CD1c-positive myeloid dendritic cell (primary cell): ENCODE measurements around the gene TREH.

Source experiments
- DNase-seq: peaks from one replicate; pipeline ENCODE4 v3.0.0-alpha.2; 2016; ENCODE audit errors: extremely low spot score

Gene TREH

GRCh38 chr11:118646393-118646792 lies 33.1 kb downstream of the TREH start:
- DNase-seq: no peak

GRCh38 chr11:118645066-118645715 lies 34.3 kb downstream of the TREH start:
- no peak for DNase-seq

- DNase-seq: no peak
These were observed 35.0 kb downstream of the TREH start for GRCh38 chr11:118644496-118644895.

- DNase-seq: no peak
These were observed 35.5 kb downstream of the TREH start for GRCh38 chr11:118643995-118644345.

DNA sequence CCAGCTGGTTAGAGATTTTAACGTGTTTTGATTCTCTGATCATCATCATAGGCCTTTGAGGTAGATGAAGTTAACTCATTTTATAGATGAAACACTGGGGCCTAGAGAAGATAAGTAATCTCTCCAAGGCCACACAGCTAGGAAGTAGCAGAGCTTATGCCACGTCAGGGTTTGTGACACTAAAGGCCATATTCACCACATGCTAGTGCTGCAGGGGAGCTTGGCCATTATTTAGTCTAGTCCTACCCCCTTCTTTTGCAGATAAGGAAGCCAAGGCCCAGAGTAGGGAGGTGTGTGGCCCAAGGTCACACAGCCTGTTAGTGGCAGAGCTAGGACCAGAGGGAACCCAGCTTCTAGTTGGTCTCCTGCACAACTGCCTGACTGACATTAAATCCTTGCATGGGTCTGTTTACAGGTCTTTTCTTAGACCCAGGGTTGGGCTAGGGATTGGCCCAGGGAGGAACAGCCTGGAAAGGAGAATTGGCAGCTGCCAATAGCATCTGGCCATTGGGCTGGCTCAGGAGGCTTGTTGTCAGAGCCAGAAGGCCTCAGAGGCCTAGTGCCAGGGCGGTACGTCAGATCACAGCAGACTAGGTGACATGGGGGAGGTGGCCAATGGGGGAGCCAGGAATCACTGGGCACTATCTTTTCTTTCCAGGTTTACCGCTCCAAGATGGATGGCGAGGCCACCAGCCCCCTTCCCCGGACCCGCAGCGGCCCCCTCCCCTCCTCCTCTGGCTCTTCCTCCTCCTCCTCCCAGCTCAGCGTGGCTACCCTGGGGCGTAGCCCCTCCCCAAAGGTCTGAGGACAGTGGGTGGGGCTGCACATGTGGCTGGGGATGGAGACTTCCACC lies 36.1 kb downstream of the TREH start:
- DNase-seq: no peak

DNA sequence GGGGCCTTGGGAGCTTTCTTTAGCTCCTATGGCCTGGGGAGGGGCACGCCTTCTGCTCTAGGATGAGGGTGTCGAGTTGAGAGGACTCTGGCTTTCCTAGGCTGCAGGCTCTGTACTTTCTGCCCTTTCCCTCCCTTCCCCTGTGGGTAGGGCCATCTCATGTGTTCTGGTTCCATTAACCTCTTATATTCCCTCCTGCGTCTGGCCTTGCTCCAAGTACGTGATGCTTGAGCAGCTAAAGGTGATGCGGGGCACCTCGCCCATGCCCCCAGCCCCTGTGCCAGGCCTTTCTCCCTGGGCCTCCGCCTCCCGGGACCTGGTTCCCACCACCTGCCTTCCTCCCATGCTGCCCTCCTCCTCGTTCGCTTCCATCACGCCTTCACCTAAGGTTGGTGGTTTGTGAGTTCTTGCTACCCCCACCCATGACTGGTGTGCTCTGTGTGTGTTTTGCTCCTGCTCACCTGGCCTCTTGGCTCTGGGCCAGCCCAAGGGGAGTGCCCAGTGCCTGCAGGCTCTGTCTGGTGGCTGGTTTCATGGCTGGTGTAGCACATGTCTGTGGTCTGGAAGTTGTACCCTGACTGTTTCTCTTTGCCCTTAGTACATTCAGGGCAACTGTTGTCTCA lies 37.9 kb downstream of the TREH start:
- no peak for DNase-seq

DNA sequence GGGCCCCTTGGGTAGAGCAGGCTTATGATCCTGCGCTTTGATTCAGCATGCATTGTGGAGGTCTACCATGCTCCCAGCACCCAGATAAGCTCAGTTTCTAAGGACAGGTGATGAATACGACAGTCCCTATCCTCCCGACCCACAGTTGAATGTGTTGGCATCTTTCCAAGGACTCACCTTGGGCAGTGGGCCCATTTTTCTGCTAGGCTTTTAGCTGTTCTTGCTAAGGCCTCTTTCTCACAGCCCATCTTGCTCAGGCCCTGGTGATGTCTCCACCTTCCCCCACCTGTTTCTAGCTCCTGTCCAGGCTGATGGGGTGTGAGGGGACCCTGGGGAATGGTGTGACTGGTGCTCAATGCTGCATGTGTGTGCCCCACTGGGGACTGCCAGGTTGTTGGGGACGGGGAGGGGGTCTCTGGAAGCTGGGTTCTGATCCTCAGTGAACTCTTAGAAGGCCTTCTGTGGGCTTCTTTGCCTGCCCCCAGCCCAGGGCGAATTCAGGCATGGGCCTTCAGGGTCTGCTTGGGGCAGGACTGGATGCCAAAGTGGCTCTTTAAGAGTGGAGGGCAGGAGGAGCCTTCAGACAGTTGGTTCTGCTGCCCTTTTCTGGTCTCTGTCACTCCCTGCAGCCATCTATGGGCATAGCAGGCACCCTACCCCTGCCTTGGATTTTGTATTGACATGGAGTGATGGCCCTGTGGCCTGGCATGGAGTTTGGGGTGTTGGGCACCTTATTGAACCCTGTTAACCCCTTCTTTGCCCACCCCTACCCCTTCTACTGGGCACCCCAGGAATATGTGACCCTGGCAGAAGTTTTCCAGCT lies 38.9 kb downstream of the TREH start:
- DNase-seq: no peak

DNA sequence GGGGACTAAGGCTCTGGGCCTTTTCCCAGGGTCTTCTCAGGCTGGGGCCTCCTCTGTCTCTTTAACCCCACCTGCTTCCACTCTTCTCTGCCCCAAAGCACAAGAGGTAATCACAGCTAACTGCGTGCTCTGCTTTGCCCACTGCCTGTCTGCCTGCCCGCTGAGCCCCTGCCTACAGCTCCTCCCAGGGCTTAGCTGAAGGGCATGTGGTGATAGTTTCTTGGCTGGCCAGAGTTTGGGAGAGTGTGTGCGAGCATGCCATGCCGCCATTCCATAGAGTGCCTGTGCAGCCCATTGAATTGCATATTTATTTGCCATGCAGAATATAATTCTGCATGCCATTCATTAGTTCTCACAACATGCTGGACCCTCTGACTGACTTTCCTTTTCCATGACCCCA lies 39.6 kb downstream of the TREH start:
- no peak for DNase-seq

DNA sequence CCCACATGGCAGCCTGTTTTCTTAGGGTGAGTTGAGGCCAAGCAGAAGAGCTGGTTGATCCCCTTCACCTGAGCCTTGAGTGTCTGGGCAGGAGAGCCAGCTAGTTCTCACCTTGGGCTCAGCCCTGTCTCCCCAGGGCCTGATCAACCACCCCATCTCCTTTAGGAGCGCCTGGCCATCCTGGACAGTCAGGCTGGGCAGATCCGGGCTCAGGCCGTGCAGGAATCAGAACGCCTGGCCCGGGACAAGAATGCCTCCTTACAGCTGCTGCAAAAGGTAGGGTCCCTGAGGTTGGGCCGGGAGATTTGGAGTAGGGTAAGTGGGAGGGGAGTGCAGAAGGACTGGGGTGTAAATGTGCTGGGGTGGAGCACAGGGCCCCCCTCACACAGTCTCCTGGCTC lies 40.7 kb downstream of the TREH start:
- DNase-seq: no peak

DNA sequence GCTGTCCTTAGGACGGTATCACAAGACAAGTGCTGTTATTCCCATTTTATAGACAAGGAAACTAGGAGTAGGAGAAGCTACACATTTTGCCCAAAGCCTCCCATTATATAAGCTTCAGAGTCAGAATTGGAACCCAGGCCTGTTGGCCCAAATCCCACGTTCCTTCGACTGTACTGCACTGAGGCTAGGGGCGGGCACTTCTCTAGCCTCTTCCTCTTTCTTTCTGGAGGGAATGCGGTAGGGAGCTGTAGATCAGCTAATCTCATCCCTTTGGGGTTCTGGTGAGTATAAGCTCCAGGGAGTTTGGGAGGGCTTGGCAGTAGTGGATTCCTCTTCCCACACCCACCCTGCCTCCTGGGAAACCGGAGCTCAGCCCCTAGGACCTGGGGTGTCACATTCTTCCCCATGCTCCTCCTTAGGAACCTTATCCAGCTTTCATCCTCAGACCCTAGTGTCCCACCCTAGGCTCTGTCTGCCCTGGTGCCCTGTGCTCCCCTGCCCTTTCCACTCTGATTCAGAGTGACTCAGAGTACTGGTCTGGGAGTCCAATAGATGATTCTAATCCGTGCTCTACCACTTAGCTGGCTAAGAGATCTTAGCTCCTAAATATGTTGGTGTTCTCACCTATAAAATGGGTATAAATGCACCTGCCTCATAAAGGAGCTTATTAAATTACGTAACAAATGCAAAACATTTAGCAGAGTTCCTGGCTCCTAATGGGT lies 42.7 kb downstream of the TREH start:
- DNase-seq: no peak

DNA sequence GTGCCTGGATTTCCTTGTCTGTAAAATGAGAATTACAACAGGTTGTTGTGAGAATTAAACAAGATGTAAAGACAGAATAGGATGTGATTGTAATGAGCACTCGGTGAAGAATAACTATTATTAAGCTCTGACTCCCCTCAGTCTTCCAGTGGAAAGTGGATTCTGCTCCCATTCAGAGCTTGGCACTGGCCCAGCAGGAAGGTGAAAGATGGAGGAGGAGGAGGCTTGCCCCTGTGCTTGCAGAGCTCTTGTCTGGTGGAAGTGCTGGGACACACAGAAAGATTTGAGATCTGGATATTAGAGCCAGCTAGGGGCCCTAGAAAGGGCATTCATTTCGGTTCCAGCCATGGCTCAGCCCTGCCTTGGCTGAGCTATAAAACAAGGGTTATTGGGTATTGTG lies 43.8 kb downstream of the TREH start:
- no peak for DNase-seq

GRCh38 chr11:118635237-118635591 lies 44.2 kb downstream of the TREH start:
- no peak for DNase-seq

DNA sequence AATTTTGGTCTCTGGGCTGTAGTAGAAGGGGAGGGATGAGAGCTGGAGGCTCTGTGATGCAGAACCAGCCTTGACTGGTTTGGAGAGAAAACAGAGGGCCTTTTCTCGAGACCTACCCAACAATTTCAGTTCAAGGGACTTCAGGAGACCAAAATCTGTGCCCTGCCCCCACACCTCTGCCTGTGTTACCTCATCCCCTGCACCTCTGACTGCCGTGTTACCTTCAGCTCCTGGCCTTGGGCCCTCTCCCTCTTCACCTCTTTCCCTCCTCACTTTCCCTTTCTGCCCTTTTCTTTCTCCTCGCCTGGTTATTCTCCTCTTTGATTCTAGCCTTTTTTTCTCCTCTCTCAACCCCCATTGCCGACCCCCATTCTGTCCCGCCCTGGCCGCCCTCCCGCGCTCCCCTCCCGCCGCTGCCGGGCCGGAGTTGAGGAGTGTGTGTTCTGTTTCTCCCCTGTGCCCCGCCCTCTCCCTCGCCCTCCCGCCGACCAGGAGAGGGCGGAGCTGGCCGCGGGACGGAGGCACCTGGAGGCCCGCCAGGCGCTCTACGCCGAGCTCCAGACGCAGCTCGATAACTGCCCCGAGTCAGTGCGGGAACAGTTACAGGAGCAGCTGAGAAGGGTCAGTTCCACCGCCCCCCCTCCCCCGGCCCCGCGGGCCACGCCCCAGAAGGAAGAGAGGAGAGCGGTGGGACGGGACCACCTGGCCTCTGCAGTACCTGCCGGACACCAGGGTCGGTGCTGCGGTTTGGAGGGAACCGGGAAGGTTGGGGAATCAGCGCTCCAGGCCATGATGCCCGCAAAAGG lies 44.8 kb downstream of the TREH start:
- DNase-seq: no peak

- DNase-seq: no peak
These were observed 45.5 kb downstream of the TREH start for GRCh38 chr11:118633979-118634378.

DNA sequence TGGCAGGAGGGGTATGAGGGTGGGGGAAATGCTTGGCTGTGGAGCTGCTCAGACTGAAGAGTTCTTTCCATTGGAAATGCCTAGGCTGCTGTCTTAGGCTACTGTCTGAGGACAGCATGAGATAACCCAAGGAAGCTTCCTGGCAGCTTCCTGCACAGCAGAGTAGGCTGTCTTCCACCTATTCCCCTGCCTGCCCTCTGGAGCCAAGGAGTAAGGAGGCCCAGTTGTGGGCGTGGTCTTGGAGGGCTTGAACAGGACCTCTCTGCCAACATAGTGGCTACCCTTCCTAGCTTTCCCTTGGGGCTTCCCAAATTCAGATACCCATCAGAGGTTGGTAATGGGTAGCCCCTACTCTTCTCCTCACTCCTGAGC lies 46.1 kb downstream of the TREH start:
- DNase-seq: no peak

DNA sequence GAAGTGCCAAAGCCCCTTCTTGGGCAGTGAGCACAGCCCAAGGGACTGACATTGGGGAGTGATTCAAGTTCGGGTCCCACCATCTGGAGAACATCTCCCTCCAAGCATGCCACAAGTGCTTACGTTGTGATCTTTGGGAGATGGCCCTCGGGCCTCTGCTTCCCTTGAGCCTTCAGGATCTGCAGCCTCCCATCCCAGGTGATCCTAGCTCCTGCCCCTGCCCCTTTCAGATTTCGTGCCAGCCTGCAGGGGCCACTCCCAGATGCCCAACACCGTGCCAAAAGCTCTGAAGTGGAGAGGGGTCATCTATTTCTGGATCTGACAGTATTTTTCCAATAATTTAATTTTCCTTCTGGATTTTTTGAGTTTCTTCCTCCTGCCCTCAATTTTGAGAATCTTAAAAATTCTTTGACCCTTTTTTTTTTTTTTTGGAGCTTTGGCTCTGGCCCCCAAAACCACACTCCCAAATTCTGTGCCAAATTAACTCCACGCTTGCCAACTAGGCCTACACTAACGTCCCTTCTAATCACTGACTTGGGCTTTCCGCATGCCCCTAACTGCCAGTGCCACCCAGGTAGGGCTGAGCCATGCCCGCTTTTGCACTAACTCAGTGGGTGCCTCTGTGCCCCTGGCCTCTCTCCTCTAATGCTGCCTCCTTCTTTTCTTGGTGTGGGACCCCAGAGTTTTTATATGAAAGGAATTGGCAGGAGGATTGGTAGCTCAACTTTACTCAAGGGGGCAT lies 46.7 kb downstream of the TREH start:
- DNase-seq: no peak

DNA sequence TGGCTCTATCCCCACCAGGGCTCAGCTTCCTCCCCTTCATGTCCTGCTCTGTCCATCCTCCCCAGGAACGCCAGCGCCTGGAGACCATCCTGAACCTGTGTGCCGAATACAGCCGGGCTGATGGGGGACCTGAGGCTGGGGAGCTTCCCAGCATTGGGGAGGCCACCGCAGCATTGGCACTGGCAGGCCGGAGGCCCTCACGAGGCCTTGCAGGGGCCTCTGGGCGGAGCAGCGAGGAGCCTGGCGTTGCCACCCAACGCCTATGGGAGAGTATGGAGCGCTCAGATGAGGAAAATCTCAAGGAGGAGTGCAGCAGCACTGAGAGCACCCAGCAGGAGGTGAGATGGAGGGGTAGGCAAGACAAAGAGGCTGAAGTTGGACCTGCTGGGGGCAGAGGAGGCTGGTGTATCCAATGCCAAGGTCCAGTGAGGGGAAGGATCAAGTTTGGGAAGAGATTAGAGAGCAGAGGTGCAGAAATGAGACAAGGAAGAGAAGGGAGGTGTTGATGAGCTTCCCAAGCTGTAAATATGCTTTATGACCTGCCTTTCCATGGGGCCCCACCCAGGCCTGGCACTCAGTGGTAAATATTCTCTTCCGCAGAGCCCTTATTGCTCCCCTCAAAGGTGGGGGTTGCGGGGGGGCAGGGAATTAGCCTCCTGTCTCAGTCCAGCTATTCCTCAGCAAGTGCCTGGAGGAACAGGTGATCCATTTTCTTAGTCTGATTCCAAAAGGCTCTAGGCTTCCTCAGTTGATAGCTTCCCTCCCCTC lies 48.1 kb downstream of the TREH start:
- DNase-seq: no peak

DNA sequence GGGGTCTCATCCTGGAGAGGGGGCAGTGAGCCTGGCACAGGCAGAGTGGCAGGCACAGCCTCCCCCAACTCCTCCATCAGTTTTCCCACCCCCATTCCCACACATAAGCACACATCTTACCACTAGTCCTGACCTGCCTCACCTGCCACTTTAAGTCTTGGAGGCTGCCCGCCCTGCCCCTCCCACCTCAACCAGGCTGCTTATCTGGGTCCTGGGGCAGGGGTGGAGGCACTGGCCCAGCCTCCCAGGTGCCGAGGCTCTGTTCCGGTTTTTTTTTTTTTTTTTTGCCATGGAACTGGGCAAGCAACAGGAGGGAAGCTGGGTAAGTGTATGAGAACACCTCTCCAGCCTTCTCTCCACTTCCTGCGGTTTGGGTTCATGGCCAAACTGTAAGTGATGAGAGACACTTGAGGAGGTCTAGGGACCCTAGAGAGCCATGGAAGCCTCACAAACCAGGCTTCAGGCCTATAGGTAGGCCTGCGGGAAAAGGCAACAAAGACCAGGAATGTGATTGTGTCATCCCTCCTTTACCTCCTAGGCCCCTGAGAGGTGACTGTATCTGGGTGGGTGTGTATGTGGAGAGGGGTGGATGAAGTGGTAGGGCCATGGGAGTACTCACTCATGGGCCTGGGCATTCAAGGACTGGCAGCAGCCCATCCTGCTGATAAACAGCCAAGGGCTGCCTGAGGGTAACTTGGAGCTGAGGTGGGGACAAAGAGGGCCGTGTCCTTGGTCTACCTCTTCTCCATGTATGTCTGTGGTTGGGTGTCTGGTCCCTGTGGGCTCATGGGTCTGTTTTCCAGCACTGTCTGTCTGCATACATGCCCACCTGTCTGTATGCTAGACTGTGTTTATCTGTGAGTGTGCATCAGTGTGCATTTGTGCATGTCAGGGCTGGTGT lies 49.4 kb downstream of the TREH start:
- no peak for DNase-seq
